SK-N-SH (cell line): ENCODE data around the gene UTP3. TPM values are rescaled to one million over a fixed set of nuclear protein-coding genes. Genes with fewer than 3 reads are reported as not detected.

Experiments used
- polyA plus RNA-seq, 3 experiments: library from polyadenylated mRNA; depleted of rRNA; stranded (reverse); fragments of >200 nt; gene quantifications; 2 replicates each; pipeline ENCODE4 v1.2.3, GENCODE V29; 2012
- small RNA-seq, 7 experiments: library from RNA; depleted of rRNA; stranded (forward); fragments of <200 nt; gene quantifications; one replicate each; pipeline ENCODE3, GENCODE V24; 2012

The UTP3 gene
- polyA plus RNA-seq, 1 of the 3 experiments (the other 2 are of a cell fraction), result 36.9 TPM

Small RNA genes within 50 kb of the gene (small RNA-seq; reads per million reads assigned to genes)
- 0 reads per million in 7 experiments for gene RNU6-520P
- 0.21 to 48.2 (median 2.9) reads per million in 7 experiments for gene RNU6-784P

Other genes starting within 250 kb of the UTP3 start
- not detected in 2 replicates for gene MUC7, start 216.3 kb upstream of the UTP3 start, polyA plus RNA-seq (2012; rRNA removed)
- gene AMTN, start 170.0 kb upstream of the UTP3 start, polyA plus RNA-seq (2012; rRNA removed), result not detected in 2 replicates
- gene AMBN, start 96.3 kb upstream of the UTP3 start, polyA plus RNA-seq (2012; rRNA removed), result not detected in 2 replicates
- 0.11 and 0.20 TPM in 2 replicates for gene ENAM, start 59.8 kb upstream of the UTP3 start, polyA plus RNA-seq (2012; rRNA removed)
- gene JCHAIN, start 22.0 kb upstream of the UTP3 start, polyA plus RNA-seq (2012; rRNA removed), result 1.0 and 1.1 TPM in 2 replicates
- gene RUFY3, start 33.4 kb downstream of the UTP3 start, polyA plus RNA-seq (2012; rRNA removed), result 22.8 and 30.7 TPM in 2 replicates
- 44.2 and 63.7 TPM in 2 replicates for gene GRSF1, start 151.4 kb downstream of the UTP3 start, polyA plus RNA-seq (2012; rRNA removed)
- gene MOB1B, start 213.8 kb downstream of the UTP3 start, polyA plus RNA-seq (2012; rRNA removed), result 2.9 and 4.6 TPM in 2 replicates